GM12878 (cell line): ENCODE results near the gene CD38. TPM values are rescaled to one million over a fixed set of nuclear protein-coding genes. Genes with fewer than 3 reads are reported as not detected.

Experiments used
- ATAC-seq: fragments of 200-7000 bp; cut with Tn5 transposase; 3 replicates; pipeline ENCODE4 v1.9.1; 2020; ENCODE audit warnings: mild to moderate bottlenecking, moderate library complexity
- BruUV-seq: library from RNA; stranded (reverse); fragments of 400-500 nt; replicated peaks from 2 replicates; lab custom pipeline; 2021; lab: Mats Ljungman, UMichigan
- CTCF ChIA-PET: fragments of 300-600 bp; sonication (Branson Sonifier 250); formaldehyde crosslinking; extraction: SDS; loops from one replicate; lab custom pipeline; 2021; ENCODE audit warnings: inconsistent platforms; lab: Yijun Ruan, JAX
- POLR2A ChIA-PET: fragments of 350-600 bp; formaldehyde crosslinking; extraction: SDS; loops from one replicate; lab custom pipeline; 2021; ENCODE audit warnings: inconsistent platforms; lab: Charles Lee
- RAD21 ChIA-PET: fragments of 300-600 bp; sonication (Branson Sonifier 250); formaldehyde crosslinking; loops from one replicate; lab custom pipeline; 2023; ENCODE audit warnings: antibody characterized with exemption; ENCODE audit not compliant: unreplicated experiment; lab: Charles Lee
- SMC1A ChIA-PET: fragments of 300-600 bp; sonication (Branson Sonifier 250); formaldehyde crosslinking; loops from one replicate; lab custom pipeline; 2023; ENCODE audit not compliant: unreplicated experiment, uncharacterized antibody; lab: Charles Lee
- DNase-seq: peaks from one replicate; pipeline ENCODE4 v3.0.0-alpha.2; 2011; ENCODE audit warnings: low read depth, low spot score
- FAIRE-seq: peaks from 3 replicates; lab custom pipeline; 2011; peaks lifted over from hg19 to GRCh38; lab: Jason Lieb, UNC
- H2AFZ ChIP-seq: 2 replicates; pipeline ENCODE4 v1.6.0; 2011; ENCODE audit warnings: low read depth, low read length, control low read depth; ENCODE audit not compliant: control insufficient read depth
- H3K27ac ChIP-seq: 2 replicates; pipeline ENCODE4 v1.5.1; 2011; ENCODE audit warnings: control low read depth; ENCODE audit not compliant: control insufficient read depth, insufficient read depth
- H3K27me3 ChIP-seq, 2 experiments: replicated peaks in 1 of 2; 2 replicates each; pipeline versions ENCODE4 v1.6.0 to v1.6.1; 2011; ENCODE audit warnings: low read length in 1 of 2; ENCODE audit not compliant: control insufficient read depth in 2 of 2, insufficient read depth in 2 of 2
- H3K36me3 ChIP-seq, 2 experiments: 2 replicates each; pipeline ENCODE4 v1.5.1; 2011; ENCODE audit warnings: low read length in 1 of 2; ENCODE audit not compliant: control insufficient read depth in 2 of 2, insufficient read depth in 2 of 2
- H3K4me1 ChIP-seq: 2 replicates; pipeline ENCODE4 v1.6.1; 2011; ENCODE audit warnings: mild to moderate bottlenecking, low read length, moderate library complexity, mixed read lengths; ENCODE audit not compliant: control insufficient read depth, insufficient read depth
- H3K4me2 ChIP-seq: 2 replicates; pipeline ENCODE4 v1.6.0; 2011; ENCODE audit warnings: control low read depth; ENCODE audit not compliant: control insufficient read depth, insufficient read depth
- H3K4me3 ChIP-seq: fragments of 200-600 bp; sonication (generic); 2 replicates; pipeline ENCODE4 v1.5.1; 2016
- H3K79me2 ChIP-seq: 2 replicates; pipeline ENCODE4 v1.6.0; 2011; ENCODE audit warnings: low read length; ENCODE audit not compliant: control insufficient read depth, insufficient read depth
- H3K9ac ChIP-seq: 2 replicates; pipeline ENCODE4 v1.8.0; 2011; ENCODE audit warnings: low read length, control low read depth, mixed read lengths; ENCODE audit not compliant: control insufficient read depth, insufficient read depth
- H3K9me3 ChIP-seq: replicated peaks from 3 replicates; pipeline ENCODE4 v1.5.1; 2011; ENCODE audit warnings: mild to moderate bottlenecking, low read length; ENCODE audit not compliant: control insufficient read depth, insufficient read depth
- H4K20me1 ChIP-seq: 2 replicates; pipeline ENCODE4 v1.6.0; 2011; ENCODE audit not compliant: control insufficient read depth, insufficient read depth
- BCL11A ChIP-seq: IDR thresholded peaks from 2 replicates; pipeline ENCODE4 v1.6.1; 2011; ENCODE audit warnings: low read depth, low read length
- CBX5 ChIP-seq: sonication (generic); IDR thresholded peaks from 2 replicates; pipeline ENCODE4 v1.6.1; 2016; ENCODE audit warnings: low read depth, moderate library complexity, mild to moderate bottlenecking, inconsistent platforms
- CREM ChIP-seq: IDR thresholded peaks from 2 replicates; pipeline ENCODE4 v1.6.1; 2014; ENCODE audit warnings: antibody characterized with exemption, low read depth
- IKZF1 ChIP-seq: fragments of 450-650 bp; conservative IDR thresholded peaks from 2 replicates; pipeline ENCODE4 v1.6.1; 2017; ENCODE audit warnings: antibody characterized with exemption, mild to moderate bottlenecking
- MEF2B ChIP-seq: fragments of 450-650 bp; IDR thresholded peaks from 2 replicates; pipeline ENCODE4 v1.6.1; 2018; ENCODE audit warnings: mild to moderate bottlenecking, moderate library complexity; ENCODE audit not compliant: partially characterized antibody, poor library complexity, severe bottlenecking
- PKNOX1 ChIP-seq: fragments of 450-650 bp; IDR thresholded peaks from 2 replicates; pipeline ENCODE4 v1.6.1; 2016; ENCODE audit warnings: mild to moderate bottlenecking
- TARDBP ChIP-seq: IDR thresholded peaks from 2 replicates; pipeline ENCODE4 v1.6.1; 2016; ENCODE audit warnings: borderline replicate concordance
- TBL1XR1 ChIP-seq: IDR thresholded peaks from 2 replicates; pipeline ENCODE4 v1.6.1; 2012; ENCODE audit warnings: low read depth, low read length, improper control_type of control experiment
- TCF7 ChIP-seq: IDR thresholded peaks from 2 replicates; pipeline ENCODE4 v1.6.1; 2014; ENCODE audit warnings: antibody characterized with exemption, borderline replicate concordance
- WGBS: methylation state at CpG from one replicate; pipeline ENCODE4 v1.1.6; 2016; ENCODE audit warnings: low lambda C conversion rate; ENCODE audit not compliant: insufficient replicate concordance, insufficient coverage; ENCODE audit errors: missing lambda C conversion rate; 5-methylcytosine and 5-hydroxymethylcytosine counted together
- in situ Hi-C: fragments of 300-500 bp; cut with MboI; formaldehyde crosslinking; loops from 9 replicates; pipeline ENCODE4 v1.14.3; 2018; ENCODE audit warnings: mixed read lengths
- intact Hi-C: fragments of 100-400 bp; cut with micrococcal nuclease; formaldehyde crosslinking; loops from one replicate; pipeline ENCODE4 v1.14.2; 2022; ENCODE audit not compliant: unreplicated experiment
- polyA plus RNA-seq, 11 experiments: library from polyadenylated mRNA; depleted of rRNA in 4 of 11; unstranded in 6 of 11; stranded (reverse) in 5 of 11; fragments of >200 nt; fragmentation: Nextera tagmentation in 4 of 11; fragmentation: Illumina TruSeq in 1 of 11; extraction: Ambion mirVana in 4 of 11; extraction: Trizol in 1 of 11; gene quantifications; 1 replicate in 1 of 11; 2 replicates in 10 of 11; pipeline versions ENCODE4 v1.2.1 to v1.2.3, GENCODE V29; 2011 to 2016; ENCODE audit warnings: inconsistent platforms in 2 of 11, missing spikeins in 2 of 11, low read depth in 1 of 11
- total RNA-seq, 4 experiments: library from RNA; depleted of rRNA in 3 of 4; stranded (reverse); fragments of >200 nt in 3 of 4; fragmentation: Illumina TruSeq in 1 of 4; extraction: Trizol in 1 of 4; gene quantifications; 2 replicates each; pipeline versions ENCODE4 v1.2.1 to v1.2.3, GENCODE V29; 2013 to 2021

CD38 gene
- total and polyA plus RNA-seq, 10 of the 15 experiments (the other 5 are each of a cell fraction or from before 2014, with no cell fraction given), result 3.5 to 39.8 (median 12.7) TPM

GRCh38 chr4:15793506-15794363 lies 15.6 kb downstream of the CD38 start:
- Histone ChIP-seq H3K27ac (no peak overlapping the region), H4K20me1 (no peaks in the 10 kb centered on the region), H3K4me1 (peaks cover 7% of the 10 kb centered on the region; the same call in 1 of the 2 replicates), H3K9me3 (no peaks in the 10 kb centered on the region), H3K9ac (no peak overlapping the region), H3K79me2 (no peaks in the 10 kb centered on the region), H2AFZ (no peak overlapping the region), H3K4me2 (no peak overlapping the region), H3K27me3 (no peaks in the 10 kb centered on the region), H3K36me3 (no peaks in the 10 kb centered on the region; a peak in 1 of 4 replicates), H3K4me3 (no peak overlapping the region)
- ChIA-PET POLR2A (interaction anchor here (0.8 to 1.2 kb wide), 2 partner anchors 11 to 14 kb away, joined by 4 to 5 read pairs; no protein-coding TSS in a partner anchor), RAD21 (interaction anchor here (0.8 to 2.5 kb wide), 7 partner anchors 11 to 89 kb away, joined by 3 to 8 read pairs (median 3); no protein-coding TSS in a partner anchor), SMC1A (interaction anchor here (0.6 to 3.6 kb wide), 11 partner anchors 9 to 66 kb away, joined by 3 to 18 read pairs (median 3); no protein-coding TSS in a partner anchor), CTCF (interaction anchor here (0.9 to 1.3 kb wide), 3 partner anchors 12 kb away, joined by 3 to 9 read pairs (median 3); no protein-coding TSS in a partner anchor)
- 71% methylated on average over 3 of the region's 3 CpGs for WGBS
- TF ChIP-seq TBL1XR1 (no peak), BCL11A (no peak), CBX5 (no peak), PKNOX1 (no peak), CREM (no peak), TARDBP (no peak), MEF2B (no peak), TCF7 (no peak), IKZF1 (no peak)
- intact Hi-C loops, result no loop called here
- no TSS peak for BruUV-seq
- ATAC-seq (no peak), FAIRE-seq (no peak), DNase-seq (no peak)
- in situ Hi-C loops, result no loop called here
